Activated CD4-positive, alpha-beta T cell treated with anti-CD3 and anti-CD28 coated beads for 48 hours (primary cell): Measurements from ENCODE around the gene GTF2H4.

Experiments
- DNase-seq: peaks from one replicate; pipeline ENCODE4 v3.0.0-alpha.2; 2020

GTF2H4 gene

DNA sequence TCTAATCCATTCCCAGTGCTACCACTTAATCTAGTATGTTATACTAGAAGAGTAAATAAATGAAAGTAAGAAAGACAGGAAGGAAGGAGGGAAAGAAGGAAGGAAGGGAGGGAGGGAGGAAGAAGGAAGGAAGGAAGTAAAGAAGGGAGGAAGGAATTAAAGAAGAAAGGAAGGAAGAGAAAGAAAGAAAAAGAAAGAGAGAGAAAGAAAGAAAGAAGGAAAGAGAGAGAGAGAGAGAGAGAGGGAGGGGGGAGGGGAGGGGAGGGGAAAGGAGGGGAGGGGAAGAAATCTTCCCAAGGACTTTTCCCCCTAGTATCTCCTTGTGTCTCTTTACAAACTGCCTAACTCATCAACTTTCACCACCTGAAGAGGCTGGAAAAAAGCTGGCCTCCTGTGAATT lies 54.7 kb downstream of the GTF2H4 start:
- no peak for DNase-seq

DNA sequence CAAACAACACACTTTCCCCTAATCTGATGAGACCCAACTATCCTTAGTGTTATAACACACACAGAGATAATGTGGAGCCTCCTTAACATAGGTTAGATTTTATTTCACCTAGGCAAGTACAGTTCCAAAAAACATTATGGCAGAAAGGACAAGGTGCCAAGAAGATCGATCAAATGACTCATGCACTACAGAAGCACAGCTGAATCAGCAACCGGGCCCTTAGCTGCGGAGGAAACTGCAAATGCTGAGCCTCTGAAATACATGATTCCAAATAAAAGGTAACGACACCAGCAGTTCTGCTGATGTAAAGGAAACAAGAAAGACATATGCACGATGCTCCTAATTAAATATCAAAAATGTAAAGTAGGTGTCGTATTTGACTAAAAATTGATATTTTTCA lies 55.6 kb downstream of the GTF2H4 start:
- DNase-seq: no peak
